H1 (cell line): Measurements from ENCODE around the gene CTPS2. TPM values are rescaled to one million over a fixed set of nuclear protein-coding genes. Genes with fewer than 3 reads are reported as not detected.

Experiments
- MAFK ChIP-seq: IDR thresholded peaks from 2 replicates; pipeline ENCODE4 v1.6.1; 2012; ENCODE audit warnings: low read depth, mild to moderate bottlenecking, improper control_type of control experiment, low read length
- RXRA ChIP-seq: IDR thresholded peaks from 2 replicates; pipeline ENCODE4 v1.6.1; 2011; ENCODE audit warnings: low read depth, mild to moderate bottlenecking, low read length, moderate library complexity; ENCODE audit not compliant: insufficient read depth
- SAP30 ChIP-seq: fragments of 300-600 bp; sonication (generic); IDR thresholded peaks from 2 replicates; pipeline ENCODE4 v1.7.1; 2012; ENCODE audit warnings: low read length, moderate library complexity, mild to moderate bottlenecking, inconsistent platforms; ENCODE audit not compliant: insufficient read depth, insufficient replicate concordance
- polyA plus RNA-seq, 7 experiments: library from polyadenylated mRNA; depleted of rRNA in 3 of 7; stranded (reverse) in 5 of 7; unstranded in 2 of 7; fragments of >200 nt in 5 of 7; fragments of 200-250 nt in 2 of 7; gene quantifications; 1 replicate in 5 of 7; 2 replicates in 1 of 7; 4 replicates in 1 of 7; pipeline versions ENCODE4 v1.2.1 to v1.2.3, GENCODE V29; 2011 to 2013; ENCODE audit warnings: missing spikeins in 2 of 7, mixed read lengths in 2 of 7
- total RNA-seq: library from RNA; stranded (reverse); fragmentation: NEBNext Ultra II Directional; extraction: Animal tissue kit (Norgen Biotek cat#: 25700); gene quantifications from 2 replicates; pipeline ENCODE4 v1.2.1, GENCODE V29; 2021

The CTPS2 gene
- total and polyA plus RNA-seq, 2 of the 8 experiments (the other 6 are each of a cell fraction or from before 2014, with no cell fraction given), result 17.1 to 34.0 TPM

GRCh38 chrX:16658284-16658683, 54.2 kb downstream of the CTPS2 start (continued):
- TF ChIP-seq SAP30 (no peak), RXRA (no peak), MAFK (no peak)
